ENCODE results near the gene GARIN6. TPM values are rescaled to one million over a fixed set of nuclear protein-coding genes. Genes with fewer than 3 reads are reported as not detected.

The GARIN6 gene
- total and polyA plus RNA-seq, 8 donors = not detected

GRCh38 chr12:99644629-99645028 is 2.9 kb upstream of the GARIN6 start:
- no peaks in the 10 kb centered on the region for H3K36me3 ChIP-seq
- no peak overlapping the region for H3K27ac ChIP-seq
- TF ChIP-seq CTCF (IDR thresholded peaks at IDR 0.05) = no peak
- intact Hi-C loops (cut with DNase I) = no loop called here
- H3K27me3 ChIP-seq = no peaks in the 10 kb centered on the region
- H3K4me1 ChIP-seq = no peaks in the 10 kb centered on the region
- H3K4me3 ChIP-seq = no peak overlapping the region
- DNase-seq = no peak
- no peak for ATAC-seq
- no peaks in the 10 kb centered on the region for H3K9me3 ChIP-seq

- Histone ChIP-seq H3K9me3 (no peaks in the 10 kb centered on the region), H3K4me1 (no peaks in the 10 kb centered on the region), H3K36me3 (no peaks in the 10 kb centered on the region), H3K4me3 (no peak overlapping the region), H3K27me3 (no peaks in the 10 kb centered on the region), H3K27ac (no peak overlapping the region)
- intact Hi-C loops (cut with DNase I) = no loop called here
- DNase-seq = no peak
- ATAC-seq = no peak
- no peak for TF ChIP-seq CTCF (IDR thresholded peaks at IDR 0.05)
These were observed 630 bp downstream of the GARIN6 start for GRCh38 chr12:99648183-99648582.

- Histone ChIP-seq H3K4me3 (no peak overlapping the region), H3K9me3 (no peaks in the 10 kb centered on the region), H3K4me1 (no peaks in the 10 kb centered on the region), H3K36me3 (no peaks in the 10 kb centered on the region), H3K27me3 (no peaks in the 10 kb centered on the region), H3K27ac (no peak overlapping the region)
- DNase-seq = no peak
- intact Hi-C loops (cut with DNase I) = no loop called here
- TF ChIP-seq CTCF (IDR thresholded peaks at IDR 0.05) = no peak
- no peak for ATAC-seq
These were observed 2.0 kb downstream of the GARIN6 start for GRCh38 chr12:99649551-99649950.

- Histone ChIP-seq H3K9me3 (no peaks in the 10 kb centered on the region), H3K27me3 (no peaks in the 10 kb centered on the region), H3K27ac (no peak overlapping the region), H3K4me1 (no peaks in the 10 kb centered on the region), H3K36me3 (no peaks in the 10 kb centered on the region), H3K4me3 (no peak overlapping the region)
- no peak for TF ChIP-seq CTCF (IDR thresholded peaks at IDR 0.05)
- intact Hi-C loops (cut with DNase I) = no loop called here
- DNase-seq (peak in 2 of 4 donors; percentile 9 to 34), ATAC-seq (no peak)
These were observed 11.3 kb downstream of the GARIN6 start for GRCh38 chr12:99658671-99659349.

GRCh38 chr12:99670635-99671034 is 23.1 kb downstream of the GARIN6 start:
- Histone ChIP-seq H3K4me3 (no peak overlapping the region), H3K9me3 (peaks cover 0 to 4% of the 10 kb centered on the region in 2 donors), H3K4me1 (no peaks in the 10 kb centered on the region), H3K36me3 (no peaks in the 10 kb centered on the region), H3K27me3 (no peaks in the 10 kb centered on the region), H3K27ac (no peak overlapping the region)
- ATAC-seq (no peak), DNase-seq (no peak)
- TF ChIP-seq CTCF (IDR thresholded peaks at IDR 0.05) = no peak
- intact Hi-C loops (cut with DNase I) = no loop called here

All from left lung (tissue), 10 donors.